ENCODE results near the gene ETNK1.
"Not testable (repeated sequence)": the region's sequence is repeated elsewhere in the genome, so short reads cannot be mapped to it uniquely, and the experiment has no call there.

ETNK1 gene

GRCh38 chr12:22610131-22610530 lies 14.8 kb upstream of the ETNK1 start:
- Histone ChIP-seq H3K23ac (ENCODE audit: low read length in 2 of 2) (no peak overlapping the region), H2AFZ (ENCODE audit: low read depth, low read length) (no peak overlapping the region), H2AK5ac (ENCODE audit: low read length, severe bottlenecking) (no peak overlapping the region), H3K4me2 (ENCODE audit: low read length, poor library complexity, severe bottlenecking) (no peak overlapping the region), H3K9me3 (ENCODE audit: control insufficient read depth, low read length) (peaks cover 6% of the 10 kb centered on the region), H2BK5ac (ENCODE audit: low read depth, low read length, poor library complexity, severe bottlenecking) (no peak overlapping the region), H3K27ac (ENCODE audit: low read length, poor library complexity, severe bottlenecking) (no peak overlapping the region), H4K91ac (ENCODE audit: low read length) (no peak overlapping the region), H3K4ac (ENCODE audit: low read depth in 1 of 2, low read length in 2 of 2) (no peak overlapping the region), H3K18ac (ENCODE audit: low read depth in 1 of 2, low read length in 2 of 2) (no peak overlapping the region), H3K4me1 (ENCODE audit: control insufficient read depth, insufficient read depth, low read depth, low read length) (no peaks in the 10 kb centered on the region), H3K9ac (ENCODE audit: low read length) (no peak overlapping the region), H3K14ac (ENCODE audit: low read length in 2 of 2) (no peak overlapping the region), H4K8ac (ENCODE audit: low read length) (no peak overlapping the region), H2BK12ac (ENCODE audit: low read length in 2 of 2) (no peak overlapping the region), H3K36me3 (ENCODE audit: control insufficient read depth in 1 of 2, insufficient read depth in 2 of 2, low read depth in 1 of 2, low read length in 2 of 2) (no peaks in the 10 kb centered on the region), H3K79me1 (replicated peaks; ENCODE audit: low read length, poor library complexity, severe bottlenecking) (no peaks in the 10 kb centered on the region), H3K4me3 (ENCODE audit: insufficient read depth in 1 of 2, low read depth in 1 of 2, low read length in 2 of 2) (no peak overlapping the region), H2BK120ac (ENCODE audit: low read depth, low read length) (no peak overlapping the region), H3K27me3 (ENCODE audit: control insufficient read depth in 1 of 2, insufficient read depth in 1 of 2, low read length in 2 of 2) (no peaks in the 10 kb centered on the region), H2BK15ac (ENCODE audit: low read depth, poor library complexity, severe bottlenecking) (no peak overlapping the region)
- WGBS = no CpG with 5 or more reads among the region's 3 CpGs
- DNase-seq = no peak

- H3K4me2 ChIP-seq (ENCODE audit: low read length, poor library complexity, severe bottlenecking); H2BK5ac ChIP-seq (ENCODE audit: low read depth, low read length, poor library complexity, severe bottlenecking); H2BK12ac ChIP-seq (ENCODE audit: low read length in 2 of 2); H2AK5ac ChIP-seq (ENCODE audit: low read length, severe bottlenecking); H3K14ac ChIP-seq (ENCODE audit: low read length in 2 of 2); H3K4ac ChIP-seq (ENCODE audit: low read depth in 1 of 2, low read length in 2 of 2); H3K4me3 ChIP-seq (ENCODE audit: insufficient read depth in 1 of 2, low read depth in 1 of 2, low read length in 2 of 2); H3K79me1 ChIP-seq (replicated peaks; ENCODE audit: low read length, poor library complexity, severe bottlenecking); H3K23ac ChIP-seq (ENCODE audit: low read length in 2 of 2); H3K36me3 ChIP-seq (ENCODE audit: control insufficient read depth in 1 of 2, insufficient read depth in 2 of 2, low read depth in 1 of 2, low read length in 2 of 2); H3K18ac ChIP-seq (ENCODE audit: low read depth in 1 of 2, low read length in 2 of 2); H2BK15ac ChIP-seq (ENCODE audit: low read depth, poor library complexity, severe bottlenecking); H2BK120ac ChIP-seq (ENCODE audit: low read depth, low read length); H3K9ac ChIP-seq (ENCODE audit: low read length); H2AFZ ChIP-seq (ENCODE audit: low read depth, low read length); H3K4me1 ChIP-seq (ENCODE audit: control insufficient read depth, insufficient read depth, low read depth, low read length); H4K91ac ChIP-seq (ENCODE audit: low read length); H4K8ac ChIP-seq (ENCODE audit: low read length); DNase-seq; H3K27me3 ChIP-seq (ENCODE audit: control insufficient read depth in 1 of 2, insufficient read depth in 1 of 2, low read length in 2 of 2); H3K27ac ChIP-seq (ENCODE audit: low read length, poor library complexity, severe bottlenecking): not testable (repeated sequence)
- peaks cover 10% of the 10 kb centered on the region for H3K9me3 ChIP-seq (ENCODE audit: control insufficient read depth, low read length)
- 72% methylated on average over 5 of the region's 6 CpGs for WGBS
These were observed 12.1 kb upstream of the ETNK1 start for GRCh38 chr12:22612822-22613221.

DNA sequence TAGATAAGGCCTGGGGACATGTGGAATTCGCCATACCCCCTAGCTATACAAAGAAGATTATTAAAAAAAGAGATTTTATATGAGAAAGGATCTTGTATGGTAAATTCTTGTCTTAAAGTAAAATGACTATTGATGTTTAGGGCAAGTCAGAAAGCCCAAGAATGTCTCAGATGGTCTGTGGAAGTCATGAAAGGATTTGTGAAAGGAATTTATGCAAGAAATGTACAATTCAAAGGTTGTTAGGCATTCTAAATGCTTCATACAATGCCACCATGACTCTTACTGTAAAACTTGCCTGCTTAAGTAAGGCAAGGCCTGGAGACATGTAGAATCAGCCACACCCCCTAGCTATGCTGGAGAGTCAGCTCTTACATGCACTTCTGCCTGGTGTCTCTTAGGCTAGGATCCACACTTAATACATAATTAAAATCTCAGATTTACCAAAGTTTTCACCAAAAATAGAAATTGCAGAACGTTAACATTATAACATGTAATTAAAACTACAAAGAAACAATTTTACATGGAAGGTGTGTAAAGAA lies 8.9 kb upstream of the ETNK1 start:
- no peak for DNase-seq
- Histone ChIP-seq H3K27me3 (ENCODE audit: control insufficient read depth in 1 of 2, insufficient read depth in 1 of 2, low read length in 2 of 2) (no peaks in the 10 kb centered on the region), H3K14ac (ENCODE audit: low read length in 2 of 2) (no peak overlapping the region), H3K23ac (ENCODE audit: low read length in 2 of 2) (no peak overlapping the region), H3K36me3 (ENCODE audit: control insufficient read depth in 1 of 2, insufficient read depth in 2 of 2, low read depth in 1 of 2, low read length in 2 of 2) (no peaks in the 10 kb centered on the region), H2BK15ac (ENCODE audit: low read depth, poor library complexity, severe bottlenecking) (no peak overlapping the region), H2BK120ac (ENCODE audit: low read depth, low read length) (no peak overlapping the region), H3K18ac (ENCODE audit: low read depth in 1 of 2, low read length in 2 of 2) (no peak overlapping the region), H3K79me1 (replicated peaks; ENCODE audit: low read length, poor library complexity, severe bottlenecking) (no peaks in the 10 kb centered on the region), H3K27ac (ENCODE audit: low read length, poor library complexity, severe bottlenecking) (no peak overlapping the region), H4K8ac (ENCODE audit: low read length) (no peak overlapping the region), H3K4me1 (ENCODE audit: control insufficient read depth, insufficient read depth, low read depth, low read length) (no peaks in the 10 kb centered on the region), H3K4ac (ENCODE audit: low read depth in 1 of 2, low read length in 2 of 2) (no peak overlapping the region), H3K9ac (ENCODE audit: low read length) (no peak overlapping the region), H2BK12ac (ENCODE audit: low read length in 2 of 2) (no peak overlapping the region), H3K4me2 (ENCODE audit: low read length, poor library complexity, severe bottlenecking) (no peak overlapping the region), H2AK5ac (ENCODE audit: low read length, severe bottlenecking) (no peak overlapping the region), H3K4me3 (ENCODE audit: insufficient read depth in 1 of 2, low read depth in 1 of 2, low read length in 2 of 2) (no peak overlapping the region), H3K9me3 (ENCODE audit: control insufficient read depth, low read length) (peaks cover 10% of the 10 kb centered on the region), H4K91ac (ENCODE audit: low read length) (no peak overlapping the region), H2BK5ac (ENCODE audit: low read depth, low read length, poor library complexity, severe bottlenecking) (no peak overlapping the region), H2AFZ (ENCODE audit: low read depth, low read length) (no peak overlapping the region)
- no CpG with 5 or more reads among the region's 2 CpGs for WGBS

DNA sequence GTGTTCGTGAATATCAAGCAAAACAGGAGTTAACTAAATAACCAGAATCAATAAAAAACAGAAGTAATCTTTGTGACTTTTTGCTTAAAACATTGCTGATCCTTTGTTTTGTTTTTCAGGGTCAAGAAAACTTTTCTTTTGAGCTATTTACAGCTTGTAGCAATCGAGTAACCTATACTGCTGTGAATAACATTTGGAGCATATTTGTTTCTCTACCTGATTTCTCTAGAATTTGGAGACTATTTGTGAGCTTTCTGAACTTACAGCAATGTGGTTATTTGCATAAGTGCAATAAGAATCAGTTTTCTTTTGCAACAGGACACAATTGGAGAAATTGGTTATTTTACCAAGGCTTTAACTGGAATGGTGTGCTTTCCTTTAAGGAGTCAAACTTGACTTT lies 7.3 kb upstream of the ETNK1 start:
- Histone ChIP-seq H3K36me3 (ENCODE audit: control insufficient read depth in 1 of 2, insufficient read depth in 2 of 2, low read depth in 1 of 2, low read length in 2 of 2) (no peaks in the 10 kb centered on the region), H3K27me3 (ENCODE audit: control insufficient read depth in 1 of 2, insufficient read depth in 1 of 2, low read length in 2 of 2) (no peaks in the 10 kb centered on the region), H2BK12ac (ENCODE audit: low read length in 2 of 2) (no peak overlapping the region), H3K4me3 (ENCODE audit: insufficient read depth in 1 of 2, low read depth in 1 of 2, low read length in 2 of 2) (no peak overlapping the region), H3K4ac (ENCODE audit: low read depth in 1 of 2, low read length in 2 of 2) (no peak overlapping the region), H3K4me1 (ENCODE audit: control insufficient read depth, insufficient read depth, low read depth, low read length) (no peaks in the 10 kb centered on the region), H2BK120ac (ENCODE audit: low read depth, low read length) (no peak overlapping the region), H3K14ac (ENCODE audit: low read length in 2 of 2) (no peak overlapping the region), H3K4me2 (ENCODE audit: low read length, poor library complexity, severe bottlenecking) (no peak overlapping the region), H4K91ac (ENCODE audit: low read length) (no peak overlapping the region), H2AK5ac (ENCODE audit: low read length, severe bottlenecking) (no peak overlapping the region), H3K18ac (ENCODE audit: low read depth in 1 of 2, low read length in 2 of 2) (no peak overlapping the region), H2BK5ac (ENCODE audit: low read depth, low read length, poor library complexity, severe bottlenecking) (no peak overlapping the region), H3K79me1 (replicated peaks; ENCODE audit: low read length, poor library complexity, severe bottlenecking) (no peaks in the 10 kb centered on the region), H3K27ac (ENCODE audit: low read length, poor library complexity, severe bottlenecking) (no peak overlapping the region), H4K8ac (ENCODE audit: low read length) (no peak overlapping the region), H3K9ac (ENCODE audit: low read length) (no peak overlapping the region), H2AFZ (ENCODE audit: low read depth, low read length) (no peak overlapping the region), H3K9me3 (ENCODE audit: control insufficient read depth, low read length) (peaks cover 6% of the 10 kb centered on the region), H2BK15ac (ENCODE audit: low read depth, poor library complexity, severe bottlenecking) (no peak overlapping the region), H3K23ac (ENCODE audit: low read length in 2 of 2) (no peak overlapping the region)
- DNase-seq = no peak
- WGBS = no CpG with 5 or more reads among the region's 2 CpGs

Data from mesenchymal stem cell (in vitro differentiated cells and primary cell).